ENCODE results near the gene IGF2.

DNA sequence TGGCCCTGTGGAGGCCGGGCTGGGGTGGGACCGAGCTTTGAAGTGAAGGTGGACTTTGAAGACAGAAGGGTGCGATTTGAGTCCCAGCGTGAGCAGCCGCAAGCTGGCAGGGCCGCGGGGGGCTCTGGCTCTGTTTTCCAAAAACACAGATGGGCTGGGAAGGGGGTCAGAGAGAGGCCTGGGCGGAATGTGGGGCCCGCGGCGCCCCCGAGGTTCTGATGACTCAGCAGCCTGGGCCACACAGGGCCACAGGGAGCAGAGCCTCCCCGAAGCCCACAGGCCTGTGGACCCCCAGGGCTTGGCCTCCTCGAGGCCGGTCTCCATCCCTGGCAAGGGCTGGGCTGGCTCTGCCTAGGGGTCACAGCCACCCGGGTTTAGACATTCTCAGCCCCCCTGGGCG is 15.7 kb upstream of the IGF2 start:
- TF ChIP-seq, protein P1, sequence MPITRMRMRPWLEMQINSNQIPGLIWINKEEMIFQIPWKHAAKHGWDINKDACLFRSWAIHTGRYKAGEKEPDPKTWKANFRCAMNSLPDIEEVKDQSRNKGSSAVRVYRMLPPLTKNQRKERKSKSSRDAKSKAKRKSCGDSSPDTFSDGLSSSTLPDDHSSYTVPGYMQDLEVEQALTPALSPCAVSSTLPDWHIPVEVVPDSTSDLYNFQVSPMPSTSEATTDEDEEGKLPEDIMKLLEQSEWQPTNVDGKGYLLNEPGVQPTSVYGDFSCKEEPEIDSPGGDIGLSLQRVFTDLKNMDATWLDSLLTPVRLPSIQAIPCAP (CRISPR knock-in tag; IDR thresholded peaks at IDR 0.05) = no peak
- TF ChIP-seq, protein P2, sequence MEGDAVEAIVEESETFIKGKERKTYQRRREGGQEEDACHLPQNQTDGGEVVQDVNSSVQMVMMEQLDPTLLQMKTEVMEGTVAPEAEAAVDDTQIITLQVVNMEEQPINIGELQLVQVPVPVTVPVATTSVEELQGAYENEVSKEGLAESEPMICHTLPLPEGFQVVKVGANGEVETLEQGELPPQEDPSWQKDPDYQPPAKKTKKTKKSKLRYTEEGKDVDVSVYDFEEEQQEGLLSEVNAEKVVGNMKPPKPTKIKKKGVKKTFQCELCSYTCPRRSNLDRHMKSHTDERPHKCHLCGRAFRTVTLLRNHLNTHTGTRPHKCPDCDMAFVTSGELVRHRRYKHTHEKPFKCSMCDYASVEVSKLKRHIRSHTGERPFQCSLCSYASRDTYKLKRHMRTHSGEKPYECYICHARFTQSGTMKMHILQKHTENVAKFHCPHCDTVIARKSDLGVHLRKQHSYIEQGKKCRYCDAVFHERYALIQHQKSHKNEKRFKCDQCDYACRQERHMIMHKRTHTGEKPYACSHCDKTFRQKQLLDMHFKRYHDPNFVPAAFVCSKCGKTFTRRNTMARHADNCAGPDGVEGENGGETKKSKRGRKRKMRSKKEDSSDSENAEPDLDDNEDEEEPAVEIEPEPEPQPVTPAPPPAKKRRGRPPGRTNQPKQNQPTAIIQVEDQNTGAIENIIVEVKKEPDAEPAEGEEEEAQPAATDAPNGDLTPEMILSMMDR (IDR thresholded peaks at IDR 0.05) = no peak
- TF ChIP-seq, protein P3, sequence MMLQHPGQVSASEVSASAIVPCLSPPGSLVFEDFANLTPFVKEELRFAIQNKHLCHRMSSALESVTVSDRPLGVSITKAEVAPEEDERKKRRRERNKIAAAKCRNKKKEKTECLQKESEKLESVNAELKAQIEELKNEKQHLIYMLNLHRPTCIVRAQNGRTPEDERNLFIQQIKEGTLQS (CRISPR knock-in tag; conservative IDR thresholded peaks at IDR 0.05) = no peak
- TF ChIP-seq, protein P4, sequence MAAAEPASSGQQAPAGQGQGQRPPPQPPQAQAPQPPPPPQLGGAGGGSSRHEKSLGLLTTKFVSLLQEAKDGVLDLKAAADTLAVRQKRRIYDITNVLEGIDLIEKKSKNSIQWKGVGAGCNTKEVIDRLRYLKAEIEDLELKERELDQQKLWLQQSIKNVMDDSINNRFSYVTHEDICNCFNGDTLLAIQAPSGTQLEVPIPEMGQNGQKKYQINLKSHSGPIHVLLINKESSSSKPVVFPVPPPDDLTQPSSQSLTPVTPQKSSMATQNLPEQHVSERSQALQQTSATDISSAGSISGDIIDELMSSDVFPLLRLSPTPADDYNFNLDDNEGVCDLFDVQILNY (CRISPR knock-in tag; IDR thresholded peaks at IDR 0.05) = no peak
- TF ChIP-seq SP1 (CRISPR knock-in tag; conservative IDR thresholded peaks at IDR 0.05) = no peak
- TF ChIP-seq, protein P5, sequence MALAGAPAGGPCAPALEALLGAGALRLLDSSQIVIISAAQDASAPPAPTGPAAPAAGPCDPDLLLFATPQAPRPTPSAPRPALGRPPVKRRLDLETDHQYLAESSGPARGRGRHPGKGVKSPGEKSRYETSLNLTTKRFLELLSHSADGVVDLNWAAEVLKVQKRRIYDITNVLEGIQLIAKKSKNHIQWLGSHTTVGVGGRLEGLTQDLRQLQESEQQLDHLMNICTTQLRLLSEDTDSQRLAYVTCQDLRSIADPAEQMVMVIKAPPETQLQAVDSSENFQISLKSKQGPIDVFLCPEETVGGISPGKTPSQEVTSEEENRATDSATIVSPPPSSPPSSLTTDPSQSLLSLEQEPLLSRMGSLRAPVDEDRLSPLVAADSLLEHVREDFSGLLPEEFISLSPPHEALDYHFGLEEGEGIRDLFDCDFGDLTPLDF (CRISPR knock-in tag; IDR thresholded peaks at IDR 0.05) = no peak
- no peak for TF ChIP-seq CREM (CRISPR knock-in tag; IDR thresholded peaks at IDR 0.05)
- no peak for TF ChIP-seq ETV6 (CRISPR knock-in tag; IDR thresholded peaks at IDR 0.05)
- TF ChIP-seq CREB1 (CRISPR knock-in tag; IDR thresholded peaks at IDR 0.05) = no peak
- no peak for TF ChIP-seq ZBTB21 (CRISPR knock-in tag; IDR thresholded peaks at IDR 0.05; ENCODE audit: borderline replicate concordance)
- TF ChIP-seq SMAD3 (CRISPR knock-in tag; IDR thresholded peaks at IDR 0.05; ENCODE audit: borderline replicate concordance) = no peak
- no peak for TF ChIP-seq NFYB (CRISPR knock-in tag; conservative IDR thresholded peaks at IDR 0.05; ENCODE audit: low read depth)
